ENCODE data around the gene KBTBD8. TPM values are rescaled to one million over a fixed set of nuclear protein-coding genes. Genes with fewer than 3 reads are reported as not detected.

KBTBD8 gene
- total RNA-seq, 1 experiment from 2014 or later: 0.91 TPM

- no TSS peak for BruUV-seq (replicated peaks)
- Histone ChIP-seq H2AFZ (ENCODE audit: low read length) (no peak overlapping the region), H3F3A (ENCODE audit: low read length, unreplicated experiment) (no peaks in the 10 kb centered on the region), H3K27ac (ENCODE audit: low read length) (no peak overlapping the region), H3K4me2 (ENCODE audit: low read length) (peak overlapping the region; percentile 88; the same call in 1 of the 2 replicates), H4K20me1 (ENCODE audit: low read length) (no peaks in the 10 kb centered on the region), H3K79me2 (ENCODE audit: low read length) (no peaks in the 10 kb centered on the region), H3K36me3 (ENCODE audit: low read depth, low read length) (no peaks in the 10 kb centered on the region), H3K4me3 (ENCODE audit: low read length) (no peak overlapping the region), H3K27me3 (ENCODE audit: low read length) (no peaks in the 10 kb centered on the region), H3K4me1 (ENCODE audit: insufficient read depth, low read length) (peaks cover 3% of the 10 kb centered on the region; the same call in 1 of the 2 replicates), H3K9ac (ENCODE audit: low read length) (no peak overlapping the region), H3K9me3 (ENCODE audit: low read length) (no peaks in the 10 kb centered on the region), H3K9me2 (replicated peaks; ENCODE audit: low read length) (no peaks in the 10 kb centered on the region)
- POLR2A ChIA-PET (ENCODE audit: unreplicated experiment): no interaction called here
- CTCF ChIA-PET: interaction anchor here (0.7 kb wide), 1 partner anchor 1015 kb away, joined by 4 read pairs; no protein-coding TSS in a partner anchor
- TF ChIP-seq EZH2 (IDR thresholded peaks at IDR 0.05; ENCODE audit: low read length, unreplicated experiment) (no peak), EZH2phosphoT487 (IDR thresholded peaks at IDR 0.05; ENCODE audit: borderline replicate concordance, low read length) (no peak)
- TF ChIP-seq, protein P1, sequence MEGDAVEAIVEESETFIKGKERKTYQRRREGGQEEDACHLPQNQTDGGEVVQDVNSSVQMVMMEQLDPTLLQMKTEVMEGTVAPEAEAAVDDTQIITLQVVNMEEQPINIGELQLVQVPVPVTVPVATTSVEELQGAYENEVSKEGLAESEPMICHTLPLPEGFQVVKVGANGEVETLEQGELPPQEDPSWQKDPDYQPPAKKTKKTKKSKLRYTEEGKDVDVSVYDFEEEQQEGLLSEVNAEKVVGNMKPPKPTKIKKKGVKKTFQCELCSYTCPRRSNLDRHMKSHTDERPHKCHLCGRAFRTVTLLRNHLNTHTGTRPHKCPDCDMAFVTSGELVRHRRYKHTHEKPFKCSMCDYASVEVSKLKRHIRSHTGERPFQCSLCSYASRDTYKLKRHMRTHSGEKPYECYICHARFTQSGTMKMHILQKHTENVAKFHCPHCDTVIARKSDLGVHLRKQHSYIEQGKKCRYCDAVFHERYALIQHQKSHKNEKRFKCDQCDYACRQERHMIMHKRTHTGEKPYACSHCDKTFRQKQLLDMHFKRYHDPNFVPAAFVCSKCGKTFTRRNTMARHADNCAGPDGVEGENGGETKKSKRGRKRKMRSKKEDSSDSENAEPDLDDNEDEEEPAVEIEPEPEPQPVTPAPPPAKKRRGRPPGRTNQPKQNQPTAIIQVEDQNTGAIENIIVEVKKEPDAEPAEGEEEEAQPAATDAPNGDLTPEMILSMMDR (conservative IDR thresholded peaks at IDR 0.05; ENCODE audit: low read depth, low read length): no peak
- intact Hi-C loops (cut with micrococcal nuclease): no loop called here
- DNase-seq (peak; percentile 20), ATAC-seq (no peak)
Observed at GRCh38 chr3:67000009-67000408, 1.9 kb downstream of the KBTBD8 start.

DNA sequence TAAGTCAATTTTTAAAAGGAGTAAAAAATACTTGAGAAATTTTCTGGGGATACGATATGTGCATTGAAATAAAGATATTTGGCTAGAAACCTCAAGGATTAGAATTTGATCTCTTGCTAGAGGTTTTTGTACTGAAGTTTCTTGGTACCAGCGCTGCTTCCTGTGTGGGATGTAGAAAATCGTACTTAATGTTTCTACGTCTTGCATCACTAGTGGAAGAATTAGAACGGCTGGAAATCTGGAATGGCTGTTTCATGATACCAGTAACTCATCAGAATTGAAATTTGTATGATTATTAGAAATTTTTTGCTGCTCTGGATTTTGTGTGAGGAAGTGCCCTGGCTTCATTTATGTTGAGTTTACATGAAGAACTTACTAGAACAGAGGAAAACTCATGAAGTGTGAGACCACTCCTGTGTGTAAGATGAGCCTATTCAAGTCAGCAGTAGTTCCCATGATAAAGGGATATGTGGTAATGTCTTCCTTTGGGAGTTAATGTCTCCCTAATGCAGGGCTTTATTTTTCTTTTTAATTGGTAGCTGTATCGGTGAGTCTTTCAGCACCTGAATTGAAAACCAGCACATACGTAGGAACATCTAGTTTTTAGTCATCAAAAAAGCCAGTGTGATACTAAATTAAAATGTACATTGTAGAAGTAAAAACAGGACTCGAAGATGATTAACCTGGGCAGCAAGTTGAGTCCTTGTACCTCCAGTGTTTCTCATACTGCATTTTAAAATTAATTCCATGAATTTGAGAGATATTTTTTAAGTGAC is 3.2 kb downstream of the KBTBD8 start:
- H3K9ac ChIP-seq (ENCODE audit: low read length): no peak overlapping the region
- no peaks in the 10 kb centered on the region for H4K20me1 ChIP-seq (ENCODE audit: low read length)
- ATAC-seq (no peak), DNase-seq (no peak)
- H3K4me2 ChIP-seq (ENCODE audit: low read length): no peak overlapping the region
- TF ChIP-seq, protein P1 (conservative IDR thresholded peaks at IDR 0.05; ENCODE audit: low read depth, low read length): no peak
- TF ChIP-seq EZH2phosphoT487 (IDR thresholded peaks at IDR 0.05; ENCODE audit: borderline replicate concordance, low read length): no peak
- no peak for TF ChIP-seq EZH2 (IDR thresholded peaks at IDR 0.05; ENCODE audit: low read length, unreplicated experiment)
- BruUV-seq (replicated peaks): no TSS peak
- CTCF ChIA-PET: no interaction called here
- H3F3A ChIP-seq (ENCODE audit: low read length, unreplicated experiment): no peaks in the 10 kb centered on the region
- H3K9me2 ChIP-seq (replicated peaks; ENCODE audit: low read length): no peaks in the 10 kb centered on the region
- H3K27ac ChIP-seq (ENCODE audit: low read length): no peak overlapping the region
- peaks cover 3% of the 10 kb centered on the region; the same call in 1 of the 2 replicates for H3K4me1 ChIP-seq (ENCODE audit: insufficient read depth, low read length)
- no peaks in the 10 kb centered on the region for H3K36me3 ChIP-seq (ENCODE audit: low read depth, low read length)
- H3K27me3 ChIP-seq (ENCODE audit: low read length): no peaks in the 10 kb centered on the region
- H3K4me3 ChIP-seq (ENCODE audit: low read length): no peak overlapping the region
- no peak overlapping the region for H2AFZ ChIP-seq (ENCODE audit: low read length)
- H3K79me2 ChIP-seq (ENCODE audit: low read length): no peaks in the 10 kb centered on the region
- intact Hi-C loops (cut with micrococcal nuclease): no loop called here
- H3K9me3 ChIP-seq (ENCODE audit: low read length): no peaks in the 10 kb centered on the region
- POLR2A ChIA-PET (ENCODE audit: unreplicated experiment): no interaction called here

GRCh38 chr3:67005974-67006373 is 7.9 kb downstream of the KBTBD8 start:
- ATAC-seq (no peak), DNase-seq (no peak)
- H3K27ac ChIP-seq (ENCODE audit: low read length): no peak overlapping the region
- ChIA-PET POLR2A (ENCODE audit: unreplicated experiment) (no interaction called here), CTCF (no interaction called here)
- no peak overlapping the region for H2AFZ ChIP-seq (ENCODE audit: low read length)
- H3K9me2 ChIP-seq (replicated peaks; ENCODE audit: low read length): no peaks in the 10 kb centered on the region
- no peak overlapping the region for H3K9ac ChIP-seq (ENCODE audit: low read length)
- intact Hi-C loops (cut with micrococcal nuclease): no loop called here
- no peaks in the 10 kb centered on the region for H3K9me3 ChIP-seq (ENCODE audit: low read length)
- no peaks in the 10 kb centered on the region for H3F3A ChIP-seq (ENCODE audit: low read length, unreplicated experiment)
- H3K4me3 ChIP-seq (ENCODE audit: low read length): no peak overlapping the region
- H3K27me3 ChIP-seq (ENCODE audit: low read length): no peaks in the 10 kb centered on the region
- no peaks in the 10 kb centered on the region for H3K36me3 ChIP-seq (ENCODE audit: low read depth, low read length)
- TF ChIP-seq, protein P1 (conservative IDR thresholded peaks at IDR 0.05; ENCODE audit: low read depth, low read length): no peak
- no peak for TF ChIP-seq EZH2phosphoT487 (IDR thresholded peaks at IDR 0.05; ENCODE audit: borderline replicate concordance, low read length)
- H3K79me2 ChIP-seq (ENCODE audit: low read length): no peaks in the 10 kb centered on the region
- H3K4me1 ChIP-seq (ENCODE audit: insufficient read depth, low read length): no peaks in the 10 kb centered on the region
- no peaks in the 10 kb centered on the region for H4K20me1 ChIP-seq (ENCODE audit: low read length)
- no TSS peak for BruUV-seq (replicated peaks)
- H3K4me2 ChIP-seq (ENCODE audit: low read length): no peak overlapping the region
